Activated T-helper 1 cell treated with Interleukin-2 at 50 U/mL for 16 hours (primary cell): ENCODE measurements around the gene PICK1.
"Not testable (repeated sequence)": the region's sequence is repeated elsewhere in the genome, so short reads cannot be mapped to it uniquely, and the experiment has no call there.

Source experiments
- DNase-seq: peaks from one replicate; pipeline ENCODE4 v3.0.0-alpha.2; 2020; ENCODE audit warnings: low read depth

Gene PICK1

DNA sequence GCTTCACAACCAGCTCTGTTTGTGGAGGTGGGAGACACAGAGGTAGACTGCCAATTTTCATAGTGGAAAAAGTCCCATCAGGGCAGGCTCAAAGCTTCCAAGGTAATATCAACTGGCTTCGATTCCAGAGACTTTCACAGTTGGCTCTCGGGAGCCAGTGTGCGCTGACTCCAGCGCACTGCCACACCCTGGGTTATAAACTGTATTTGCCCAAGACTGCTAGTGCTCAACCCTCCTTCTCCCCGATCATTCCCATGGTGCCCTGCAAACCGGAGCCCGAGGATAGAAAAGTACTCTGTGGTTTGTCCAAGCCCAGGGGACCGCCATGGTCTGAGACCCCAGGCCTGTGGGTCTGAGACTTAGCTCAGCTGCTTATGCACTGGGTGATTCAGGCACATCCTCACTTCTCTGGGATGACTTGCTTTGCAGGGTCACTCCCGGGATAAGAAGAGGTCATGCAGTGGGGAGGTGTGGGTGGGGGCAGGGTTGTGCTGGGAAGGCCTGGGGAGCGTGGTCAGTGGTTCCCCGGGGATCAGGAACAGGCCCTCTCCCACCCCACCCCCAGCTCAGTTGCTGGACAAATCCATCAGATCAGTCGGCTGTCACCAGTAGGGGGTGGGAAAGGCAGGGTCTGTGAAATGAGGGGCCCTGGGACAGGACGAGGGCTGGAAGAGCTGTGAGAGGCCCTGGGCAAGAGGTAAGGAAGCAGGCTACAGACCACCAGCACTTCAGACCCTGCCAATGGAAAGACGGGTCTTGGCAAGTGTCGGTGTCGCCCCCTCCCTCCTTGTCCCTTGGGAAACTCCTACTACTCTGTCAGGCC lies 26.7 kb upstream of the PICK1 start:
- no peak for DNase-seq

GRCh38 chr22:38031491-38031890 lies 25.7 kb upstream of the PICK1 start:
- DNase-seq = no peak

DNA sequence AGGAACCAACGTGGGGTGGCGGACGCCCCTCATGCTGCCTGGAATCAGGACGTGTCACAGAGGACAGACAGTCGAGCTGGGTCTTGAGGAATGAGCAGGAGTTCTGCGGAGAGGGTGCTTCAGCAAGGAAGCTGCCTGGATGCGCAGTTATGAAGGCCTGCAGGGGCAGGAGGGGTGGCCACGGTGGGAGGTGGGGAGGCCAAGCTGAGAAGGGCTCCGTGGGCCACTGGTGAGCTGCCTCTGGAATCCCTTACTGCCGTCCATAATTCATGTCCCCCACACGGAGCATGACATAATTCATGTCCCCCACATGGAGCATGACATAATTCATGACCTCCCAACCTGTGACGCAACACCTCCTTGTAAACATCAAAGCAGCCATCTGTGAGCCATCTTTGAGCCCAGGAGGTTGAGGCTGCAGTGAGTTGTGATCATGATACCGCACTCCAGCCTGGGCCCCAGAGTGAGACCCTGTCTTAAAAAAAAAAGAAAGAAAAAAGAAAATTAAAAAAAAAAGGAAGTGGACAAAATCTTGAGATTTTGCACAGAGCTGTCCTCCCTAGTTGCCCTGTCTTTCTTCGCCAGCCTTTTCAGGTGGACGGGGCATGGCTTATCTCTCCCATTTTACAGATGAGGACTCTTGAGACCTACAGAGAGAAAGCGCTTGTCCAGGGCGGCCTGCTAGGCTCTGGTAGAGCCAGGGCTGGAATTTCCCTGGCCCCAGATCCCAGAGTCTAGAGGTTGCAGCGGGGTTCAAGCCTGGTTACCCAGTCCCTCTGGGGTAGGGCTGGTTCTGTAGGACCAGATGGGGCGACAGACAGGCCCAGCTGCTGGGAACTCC lies 24.3 kb upstream of the PICK1 start:
- DNase-seq = no peak

- no peak for DNase-seq
Measured at GRCh38 chr22:38033522-38034277, 23.5 kb upstream of the PICK1 start.

GRCh38 chr22:38034278-38034882 lies 22.8 kb upstream of the PICK1 start:
- no peak for DNase-seq

DNA sequence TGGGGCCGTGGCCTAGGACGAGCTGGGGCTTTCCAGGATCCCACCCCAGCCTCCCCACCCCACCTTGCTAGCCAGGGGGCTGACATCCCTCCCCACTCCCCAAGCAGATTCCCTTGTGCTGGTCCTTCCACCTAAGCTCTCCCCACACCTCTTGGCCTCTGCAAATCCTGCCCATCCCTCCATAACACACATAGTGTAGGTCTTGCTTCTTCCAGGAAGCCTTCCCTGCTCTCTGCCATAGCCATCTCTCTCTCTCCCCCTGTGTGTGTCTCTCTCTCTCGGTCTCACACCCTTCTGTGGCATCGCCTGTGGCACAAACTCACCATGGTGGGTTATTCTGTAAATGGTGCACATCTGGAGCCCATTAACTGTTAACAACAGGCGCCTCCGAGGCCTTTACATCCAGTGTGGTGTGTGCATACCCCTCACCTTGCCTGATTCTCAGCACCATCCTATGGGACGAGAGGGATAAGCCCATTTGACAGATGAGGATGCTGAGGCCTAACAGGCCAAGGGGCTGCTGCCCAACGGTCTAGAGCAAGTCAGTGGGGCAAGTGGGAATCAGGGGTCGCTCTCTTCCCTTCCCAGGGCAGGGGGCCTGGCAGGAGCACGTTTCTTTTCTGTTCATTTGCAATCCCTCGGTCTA lies 22.2 kb upstream of the PICK1 start:
- no peak for DNase-seq

DNA sequence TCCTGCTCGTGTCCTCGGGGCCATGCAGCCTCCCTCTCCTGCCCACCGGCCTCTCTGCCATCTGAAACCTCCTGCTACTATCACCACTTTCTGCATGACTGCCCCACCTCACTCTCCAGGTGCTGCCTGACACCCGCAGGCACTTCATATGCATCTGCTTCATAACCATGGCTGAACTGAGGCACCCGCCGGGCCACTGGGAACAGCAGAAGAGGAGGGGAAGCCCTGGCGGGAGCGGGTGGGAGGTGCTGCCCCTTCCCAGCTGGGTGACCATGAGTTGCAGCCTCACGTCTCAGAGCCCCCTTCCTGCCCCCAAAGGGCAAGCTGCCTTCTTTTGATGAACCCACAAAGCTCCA lies 21.7 kb upstream of the PICK1 start:
- no peak for DNase-seq

- DNase-seq = no peak
Measured at GRCh38 chr22:38036392-38037062, 20.7 kb upstream of the PICK1 start.

- DNase-seq = not testable (repeated sequence)
Measured at GRCh38 chr22:38037367-38038150, 19.6 kb upstream of the PICK1 start.

DNA sequence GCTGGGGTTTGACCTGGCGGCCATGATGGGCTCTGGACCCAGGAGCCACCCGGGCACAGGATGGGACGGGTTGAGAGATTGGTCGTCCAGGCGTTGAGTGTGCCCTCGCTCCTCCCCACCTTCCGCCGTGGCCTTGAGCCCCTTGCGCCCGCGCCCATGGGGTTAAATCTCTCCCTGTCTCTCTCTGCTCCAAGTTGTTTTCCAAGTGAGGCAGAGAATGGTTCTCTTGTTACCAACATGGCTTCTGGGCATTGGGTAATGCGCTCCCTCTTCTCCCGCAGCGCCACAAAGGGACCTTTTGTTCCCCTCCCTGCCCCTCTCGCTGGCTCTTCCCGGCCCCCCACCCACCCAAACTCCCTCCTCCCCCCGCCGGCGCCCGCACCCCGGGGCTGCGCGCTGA lies 18.8 kb upstream of the PICK1 start:
- DNase-seq = no peak

GRCh38 chr22:38038890-38039812 lies 18.1 kb upstream of the PICK1 start:
- DNase-seq = no peak

DNA sequence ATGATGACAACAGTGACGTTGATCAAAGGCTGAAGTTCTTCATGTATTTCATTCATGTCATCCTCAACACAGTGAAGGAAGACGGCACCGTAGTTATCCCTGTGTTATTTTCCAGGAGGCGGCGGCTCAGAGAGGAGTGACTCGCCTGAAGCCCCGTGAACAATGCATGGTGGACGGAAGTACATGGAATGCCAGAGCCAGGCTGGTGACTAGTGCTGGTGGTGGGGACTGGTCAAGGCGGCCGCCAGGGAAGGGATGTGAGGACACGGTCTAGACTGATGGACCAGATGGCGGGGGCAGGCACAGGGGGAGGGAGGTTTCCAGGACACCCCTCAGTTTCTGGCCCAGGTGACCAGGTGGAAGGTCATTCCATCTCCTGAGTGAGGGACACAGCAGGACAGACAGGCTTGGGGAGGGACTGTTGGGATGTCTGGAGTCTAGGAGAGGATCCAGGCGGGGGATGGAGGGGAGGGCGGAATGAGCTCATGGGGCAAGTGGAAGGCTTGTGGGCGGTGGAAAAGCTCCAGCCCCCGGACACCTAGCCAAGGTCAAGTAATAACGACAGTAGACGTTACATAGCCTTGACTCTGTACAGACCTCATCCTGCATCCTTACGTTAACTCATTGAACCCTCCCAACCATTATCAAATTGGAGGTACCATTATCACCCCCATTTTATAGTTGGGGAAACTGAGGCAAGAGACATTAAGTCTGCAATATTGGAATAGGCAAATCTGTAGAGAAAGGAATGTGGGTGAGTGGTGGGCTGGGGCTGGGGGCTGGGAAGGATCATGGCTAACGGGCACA lies 16.0 kb upstream of the PICK1 start:
- no peak for DNase-seq

GRCh38 chr22:38041760-38042487 lies 15.3 kb upstream of the PICK1 start:
- no peak for DNase-seq

- DNase-seq = no peak
Measured at GRCh38 chr22:38042488-38042790, 14.8 kb upstream of the PICK1 start.

DNA sequence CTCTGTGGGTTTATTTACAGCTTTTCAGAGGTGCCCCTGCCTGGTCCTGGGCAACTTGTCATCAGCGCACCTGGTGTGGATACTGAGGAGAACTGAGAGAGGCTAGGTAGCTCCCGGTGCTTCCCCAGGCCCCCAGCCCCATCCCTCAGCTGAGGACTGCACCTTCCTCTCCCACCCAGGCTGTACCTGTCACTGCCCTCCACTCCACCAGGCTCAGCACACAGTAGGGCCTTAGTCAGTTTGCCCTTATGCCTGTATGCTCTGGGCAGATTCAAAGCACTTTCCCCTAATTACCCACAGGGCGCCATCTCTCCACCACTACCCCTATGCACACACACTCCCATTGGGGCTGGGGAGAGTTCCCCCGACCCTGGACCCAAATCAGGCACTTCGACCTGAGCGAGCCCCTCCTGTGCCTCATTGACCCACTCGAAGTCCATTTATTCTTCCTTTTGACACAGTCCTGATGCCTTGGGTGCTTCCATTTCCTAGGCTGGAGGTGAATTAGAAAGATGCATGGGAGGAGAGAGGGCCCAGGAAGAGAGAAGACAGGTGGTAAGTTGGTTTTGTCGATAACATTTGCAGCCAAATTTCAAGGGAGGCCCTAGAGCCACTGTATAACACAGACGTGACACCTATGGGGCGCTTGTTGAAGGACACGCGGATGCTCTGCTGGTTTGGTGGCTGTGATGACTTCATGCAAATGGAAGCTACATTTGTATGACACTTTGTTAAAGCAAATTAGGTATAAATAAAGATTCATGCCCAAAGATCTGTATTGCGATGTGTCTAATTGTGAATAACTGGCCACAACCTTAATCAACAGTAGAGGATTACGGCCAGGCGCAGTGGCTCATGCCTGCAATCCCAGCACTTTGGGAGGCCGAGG lies 13.8 kb upstream of the PICK1 start:
- no peak for DNase-seq

DNA sequence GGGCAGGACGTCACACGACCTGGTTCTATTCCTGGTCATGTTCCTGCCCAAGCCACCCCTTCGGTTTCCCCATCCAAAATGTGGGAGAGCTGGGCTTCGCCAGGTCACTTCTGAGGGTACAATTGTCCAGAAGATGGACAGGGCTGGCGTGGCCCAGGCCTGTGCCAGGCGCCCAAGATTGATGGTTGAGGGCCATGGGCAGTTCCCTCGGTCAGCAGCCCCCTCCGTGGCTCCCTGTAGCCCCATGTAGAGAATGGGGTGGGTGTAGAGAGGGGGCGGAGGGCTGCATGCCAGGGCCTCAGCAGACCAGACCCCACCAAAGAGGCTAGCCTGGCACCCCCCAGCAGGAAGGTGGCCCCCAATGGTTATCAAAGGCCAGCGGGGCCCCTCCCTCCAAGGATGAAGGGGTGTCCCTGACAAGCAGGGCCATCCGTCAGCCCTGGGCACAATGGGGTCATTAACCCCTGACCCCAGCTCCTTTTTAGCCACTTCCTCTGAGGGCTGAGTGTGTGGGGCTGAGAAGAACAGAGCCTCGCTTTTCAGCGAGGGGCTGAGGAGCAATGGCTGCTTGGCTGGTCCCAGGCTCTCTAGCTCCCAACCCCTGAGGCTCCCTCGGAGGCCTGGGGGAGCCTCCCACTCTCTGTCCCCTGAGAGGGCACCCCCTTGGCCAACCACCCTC lies 11.0 kb upstream of the PICK1 start:
- DNase-seq = no peak
